Measurements from ENCODE around the gene PLB1.

Gene PLB1

GRCh38 chr2:28610583-28611201 is 114.8 kb downstream of the PLB1 start:
- no peak for DNase-seq (ENCODE audit: low read depth in 1 of 2, low spot score in 1 of 2)

GRCh38 chr2:28612131-28612812 is 116.4 kb downstream of the PLB1 start:
- no peak for DNase-seq (ENCODE audit: low read depth in 1 of 2, low spot score in 1 of 2)

- DNase-seq (ENCODE audit: low read depth in 1 of 2, low spot score in 1 of 2) = no peak
Measured at GRCh38 chr2:28613186-28613585, 117.3 kb downstream of the PLB1 start.

GRCh38 chr2:28613633-28614501 is 118.0 kb downstream of the PLB1 start:
- DNase-seq (ENCODE audit: low read depth in 1 of 2, low spot score in 1 of 2) = no peak

GRCh38 chr2:28615706-28616105 is 119.8 kb downstream of the PLB1 start:
- DNase-seq (ENCODE audit: low read depth in 1 of 2, low spot score in 1 of 2) = no peak

GRCh38 chr2:28616396-28616999 is 120.6 kb downstream of the PLB1 start:
- no peak for DNase-seq (ENCODE audit: low read depth in 1 of 2, low spot score in 1 of 2)

- DNase-seq (ENCODE audit: low read depth in 1 of 2, low spot score in 1 of 2) = no peak
Measured at GRCh38 chr2:28617502-28618184, 121.8 kb downstream of the PLB1 start.

GRCh38 chr2:28618221-28619141 is 122.6 kb downstream of the PLB1 start:
- no peak for DNase-seq (ENCODE audit: low read depth in 1 of 2, low spot score in 1 of 2)

- no peak for DNase-seq (ENCODE audit: low read depth in 1 of 2, low spot score in 1 of 2)
Measured at GRCh38 chr2:28619213-28620196, 123.6 kb downstream of the PLB1 start.

GRCh38 chr2:28620291-28620793 is 124.5 kb downstream of the PLB1 start:
- DNase-seq (ENCODE audit: low read depth in 1 of 2, low spot score in 1 of 2) = no peak

- DNase-seq (ENCODE audit: low read depth in 1 of 2, low spot score in 1 of 2) = no peak
Measured at GRCh38 chr2:28620801-28621171, 124.9 kb downstream of the PLB1 start.

- peak in 1 of 2 donors; percentile 73 for DNase-seq (ENCODE audit: low read depth in 1 of 2, low spot score in 1 of 2)
Measured at GRCh38 chr2:28621172-28622100, 125.6 kb downstream of the PLB1 start.

GRCh38 chr2:28622101-28622499 is 126.2 kb downstream of the PLB1 start:
- no peak for DNase-seq (ENCODE audit: low read depth in 1 of 2, low spot score in 1 of 2)

GRCh38 chr2:28623582-28624405 is 127.9 kb downstream of the PLB1 start:
- no peak for DNase-seq (ENCODE audit: low read depth in 1 of 2, low spot score in 1 of 2)

- no peak for DNase-seq (ENCODE audit: low read depth in 1 of 2, low spot score in 1 of 2)
Measured at GRCh38 chr2:28624436-28624792, 128.6 kb downstream of the PLB1 start.

GRCh38 chr2:28624793-28625701 is 129.2 kb downstream of the PLB1 start:
- peak; percentile 22 to 44 for DNase-seq (ENCODE audit: low read depth in 1 of 2, low spot score in 1 of 2)

Data from activated CD4-positive, alpha-beta T cell treated with anti-CD3 and anti-CD28 coated beads, Interleukin-2, amount 50 U/mL, for 24 hours (primary cell).